SK-N-MC (cell line): ENCODE data around the gene PRR35.

Experiments
- EZH2 ChIP-seq: fragments of 200-600 bp; sonication (generic); IDR thresholded peaks from one replicate; pipeline ENCODE4 v1.6.1; 2017; ENCODE audit warnings: antibody characterized with exemption
- FOXP2 ChIP-seq: optimal IDR thresholded peaks from 2 replicates; pipeline ENCODE3; 2011; ENCODE audit warnings: mild to moderate bottlenecking, moderate library complexity; ENCODE audit not compliant: insufficient read depth; ENCODE audit errors: extremely low read length, control extremely low read depth
- POLR2AphosphoS5 ChIP-seq: IDR thresholded peaks from 2 replicates; pipeline ENCODE4 v1.6.1; 2012; ENCODE audit warnings: mild to moderate bottlenecking, low read depth, low read length, borderline replicate concordance

DNA sequence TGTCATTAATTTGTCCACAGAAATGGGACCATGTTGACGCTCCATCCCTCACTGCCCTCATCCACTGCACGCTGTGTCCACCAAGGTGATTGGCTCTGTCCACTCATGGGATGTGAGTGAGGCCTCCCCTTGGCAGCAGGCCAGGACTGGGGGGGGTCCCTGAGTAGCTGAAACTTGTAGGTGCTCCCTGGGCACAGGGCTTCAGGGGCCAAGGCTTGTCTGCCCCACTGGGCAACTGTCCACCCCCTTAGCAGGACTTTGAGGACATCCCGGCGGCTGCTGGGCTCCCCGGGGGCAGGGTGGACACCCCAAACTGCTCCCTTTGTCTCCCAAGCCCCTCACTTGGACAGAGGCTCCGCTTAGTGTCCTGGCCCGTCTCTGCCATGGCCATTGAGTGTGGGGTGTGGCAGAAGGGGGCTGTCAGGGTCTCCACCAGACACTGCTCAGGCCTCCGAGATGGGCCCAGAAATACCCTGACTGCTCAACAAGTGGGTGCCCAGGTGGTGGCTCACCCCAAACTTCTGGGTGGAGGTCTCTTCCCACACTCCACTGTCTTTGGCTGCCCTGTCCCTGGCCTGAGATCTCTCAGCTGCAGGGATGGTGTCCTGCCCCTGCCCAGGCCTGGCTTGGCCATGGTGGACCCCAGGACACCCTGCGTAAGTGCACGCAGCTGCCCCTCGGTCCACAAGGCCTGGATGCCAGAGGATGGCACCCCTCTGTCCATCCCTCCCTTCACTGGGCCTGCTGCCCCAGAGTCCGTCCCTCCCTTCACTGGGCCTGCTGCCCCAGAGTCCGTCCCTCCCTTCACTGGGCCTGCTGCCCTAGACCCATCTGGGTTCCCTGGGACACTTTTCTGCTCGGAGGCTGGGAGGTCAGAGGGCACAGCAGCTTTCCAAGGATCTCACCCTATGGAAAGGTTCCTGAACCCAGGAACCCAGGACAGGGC is 26.7 kb downstream of the PRR35 start:
- TF ChIP-seq POLR2AphosphoS5 = no peak
- TF ChIP-seq EZH2 = no peak
- TF ChIP-seq FOXP2 = no peak
